ENCODE data around the gene FFAR1.
"Not testable (repeated sequence)": the region's sequence is repeated elsewhere in the genome, so short reads cannot be mapped to it uniquely, and the experiment has no call there.

Gene FFAR1

DNA sequence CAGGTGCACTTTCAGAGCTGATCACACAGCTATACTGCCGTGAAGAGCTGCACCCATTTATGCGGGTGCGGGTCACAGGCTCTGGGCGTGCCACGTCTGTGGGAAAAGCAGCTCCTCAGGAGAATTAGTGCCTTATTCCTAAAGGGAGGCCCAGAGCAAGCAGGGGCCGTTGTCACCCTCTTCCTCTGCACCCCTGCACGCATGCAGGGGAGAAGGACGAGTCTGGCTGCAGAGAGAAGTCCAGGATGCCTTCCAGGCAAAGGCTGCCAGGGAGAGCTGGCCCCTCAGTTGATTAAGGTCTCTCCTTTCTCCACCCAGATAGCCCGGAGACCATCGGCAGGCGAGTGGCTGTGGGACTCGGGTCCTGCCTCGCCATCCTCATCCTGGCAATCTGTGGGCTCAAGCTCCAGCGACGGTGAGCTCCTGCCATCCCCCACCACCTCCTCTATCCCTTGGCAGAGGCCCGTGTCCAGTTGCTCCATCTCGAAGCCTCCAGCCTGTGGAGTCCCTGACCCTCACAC, 3.1 kb upstream of the FFAR1 start:
- no peak for DNase-seq

GRCh38 chr19:35345671-35346111, 2.0 kb upstream of the FFAR1 start:
- no peak for DNase-seq

GRCh38 chr19:35346193-35347052, 1.3 kb upstream of the FFAR1 start:
- no peak for DNase-seq

DNA sequence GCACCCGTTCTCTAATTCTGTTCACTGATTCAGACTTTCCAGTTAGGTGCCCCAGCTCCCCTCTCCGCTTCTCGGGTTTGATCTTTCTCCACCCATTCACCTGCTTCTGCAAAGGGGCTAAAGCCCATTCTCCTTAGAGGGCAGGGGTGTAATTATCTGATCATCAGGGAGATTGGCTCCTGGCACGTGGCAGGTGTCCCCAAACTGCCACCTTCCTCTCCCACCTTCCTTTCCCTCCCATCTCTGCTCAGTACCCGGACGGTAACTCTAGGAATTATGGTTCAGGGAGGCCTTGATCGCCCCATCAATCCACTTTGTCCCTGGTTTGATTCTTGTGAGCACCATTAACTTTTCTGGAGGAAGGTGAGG, 212 bp downstream of the FFAR1 start:
- no peak for DNase-seq

DNA sequence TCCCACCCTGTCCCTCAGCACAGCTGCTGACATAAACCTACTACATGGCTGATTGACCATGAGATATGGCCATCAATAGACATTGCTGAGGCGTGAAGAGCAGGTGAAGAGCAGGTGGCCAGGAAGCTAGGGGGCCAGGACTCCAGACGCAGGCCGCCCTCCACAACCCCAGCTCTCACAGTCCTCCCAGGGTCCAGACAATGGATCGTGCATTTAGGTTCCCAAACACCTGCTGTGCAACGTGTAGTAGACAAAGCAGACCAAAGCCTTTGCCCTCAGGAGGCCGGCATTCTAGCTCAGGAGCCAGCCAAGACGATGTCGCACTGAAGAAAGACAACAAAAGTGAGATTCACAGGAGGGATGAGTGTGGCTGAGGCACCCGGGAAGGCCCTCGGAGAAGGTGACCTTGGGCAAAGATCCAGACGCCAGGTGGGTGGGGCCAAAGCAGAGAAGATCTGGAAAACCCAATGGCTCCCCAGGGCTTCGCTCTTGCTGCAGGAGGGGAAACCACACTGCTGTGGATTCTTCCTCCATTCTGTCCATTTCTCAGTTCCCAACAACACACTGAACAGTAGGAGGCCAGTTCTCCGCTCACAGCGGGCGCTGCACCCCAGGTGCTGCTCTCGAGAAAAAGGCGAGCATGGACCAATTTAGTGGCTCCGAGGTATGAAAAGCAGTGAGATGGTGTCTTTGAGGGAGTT, 1.4 kb downstream of the FFAR1 start:
- no peak for DNase-seq

- DNase-seq: no peak
Measured at GRCh38 chr19:35349614-35350521, 2.2 kb downstream of the FFAR1 start.

DNA sequence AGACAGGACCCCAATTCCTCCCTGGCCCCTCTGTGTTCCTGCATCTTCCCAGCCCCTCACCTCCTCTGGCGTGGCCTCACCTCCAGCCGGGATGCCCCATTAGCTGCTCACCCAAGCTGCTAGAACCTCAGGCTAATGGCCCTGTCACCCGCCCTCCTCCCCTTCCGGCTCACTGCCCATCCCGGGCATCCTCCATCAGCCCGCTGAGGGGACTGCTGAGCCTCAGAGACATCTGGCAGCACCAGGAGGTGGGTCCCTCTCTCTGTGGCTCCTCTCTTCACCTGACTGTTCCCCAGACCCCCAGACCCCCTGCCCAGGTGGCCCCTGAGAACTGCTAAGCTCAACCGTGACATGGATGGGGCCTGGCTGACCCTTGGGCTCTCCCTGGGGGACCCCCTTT, 2.9 kb downstream of the FFAR1 start:
- DNase-seq: no peak

DNA sequence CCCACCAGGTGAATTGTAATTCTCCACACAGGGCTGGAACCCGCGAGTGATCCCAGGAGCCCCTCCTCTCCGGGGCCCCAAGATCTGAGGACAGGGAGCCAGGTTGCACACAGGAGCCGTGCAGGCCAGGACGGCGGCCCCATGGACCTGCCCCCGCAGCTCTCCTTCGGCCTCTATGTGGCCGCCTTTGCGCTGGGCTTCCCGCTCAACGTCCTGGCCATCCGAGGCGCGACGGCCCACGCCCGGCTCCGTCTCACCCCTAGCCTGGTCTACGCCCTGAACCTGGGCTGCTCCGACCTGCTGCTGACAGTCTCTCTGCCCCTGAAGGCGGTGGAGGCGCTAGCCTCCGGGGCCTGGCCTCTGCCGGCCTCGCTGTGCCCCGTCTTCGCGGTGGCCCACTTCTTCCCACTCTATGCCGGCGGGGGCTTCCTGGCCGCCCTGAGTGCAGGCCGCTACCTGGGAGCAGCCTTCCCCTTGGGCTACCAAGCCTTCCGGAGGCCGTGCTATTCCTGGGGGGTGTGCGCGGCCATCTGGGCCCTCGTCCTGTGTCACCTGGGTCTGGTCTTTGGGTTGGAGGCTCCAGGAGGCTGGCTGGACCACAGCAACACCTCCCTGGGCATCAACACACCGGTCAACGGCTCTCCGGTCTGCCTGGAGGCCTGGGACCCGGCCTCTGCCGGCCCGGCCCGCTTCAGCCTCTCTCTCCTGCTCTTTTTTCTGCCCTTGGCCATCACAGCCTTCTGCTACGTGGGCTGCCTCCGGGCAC, 3.9 kb downstream of the FFAR1 start:
- no peak for DNase-seq

- DNase-seq: no peak
Measured at GRCh38 chr19:35352177-35352447, 4.4 kb downstream of the FFAR1 start.

DNA sequence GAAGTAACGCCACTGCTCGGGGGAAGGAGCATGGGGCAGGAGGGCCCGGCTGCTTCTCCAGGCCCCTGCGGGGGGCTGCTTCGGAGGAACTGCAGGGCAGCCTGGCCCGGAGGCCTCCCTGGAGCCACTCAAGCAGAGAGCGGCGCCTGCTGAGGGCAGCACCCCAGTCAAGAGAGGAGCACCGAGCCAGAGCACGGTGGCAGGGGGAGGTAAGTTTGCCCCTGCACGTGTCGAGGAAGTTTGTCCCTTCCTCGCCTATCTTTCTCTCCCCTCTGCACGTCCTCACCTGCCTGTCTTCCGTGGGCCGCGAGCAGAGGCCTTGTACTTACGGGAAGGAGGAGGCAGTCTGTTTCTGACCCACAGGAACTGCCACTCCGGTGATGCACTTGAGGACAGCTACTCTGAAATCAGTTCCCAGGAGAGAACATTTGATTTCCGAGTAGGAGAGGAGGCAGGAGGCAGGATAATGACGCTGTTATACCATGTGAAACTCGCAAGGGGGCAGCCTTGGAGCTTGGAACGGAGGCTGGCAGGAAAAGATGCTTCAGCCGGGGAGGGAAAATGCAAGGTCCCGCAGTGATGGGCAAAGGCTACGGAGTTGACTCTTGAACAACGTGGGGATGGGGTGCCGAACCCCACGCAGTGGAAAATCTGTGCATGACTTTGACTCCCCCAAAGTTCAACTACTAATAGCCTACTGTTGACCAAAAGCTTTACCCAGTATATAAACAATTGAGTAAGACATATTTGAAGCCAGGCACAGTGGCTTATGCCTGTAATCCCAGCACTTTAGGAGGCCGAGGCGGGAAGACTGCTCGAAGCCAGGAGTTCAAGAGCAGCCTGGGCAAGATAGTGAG, 5.0 kb downstream of the FFAR1 start:
- DNase-seq: peak; percentile 72

GRCh38 chr19:35353635-35354034, 5.9 kb downstream of the FFAR1 start:
- no peak for DNase-seq

GRCh38 chr19:35354898-35355297, 7.2 kb downstream of the FFAR1 start:
- DNase-seq: no peak

DNA sequence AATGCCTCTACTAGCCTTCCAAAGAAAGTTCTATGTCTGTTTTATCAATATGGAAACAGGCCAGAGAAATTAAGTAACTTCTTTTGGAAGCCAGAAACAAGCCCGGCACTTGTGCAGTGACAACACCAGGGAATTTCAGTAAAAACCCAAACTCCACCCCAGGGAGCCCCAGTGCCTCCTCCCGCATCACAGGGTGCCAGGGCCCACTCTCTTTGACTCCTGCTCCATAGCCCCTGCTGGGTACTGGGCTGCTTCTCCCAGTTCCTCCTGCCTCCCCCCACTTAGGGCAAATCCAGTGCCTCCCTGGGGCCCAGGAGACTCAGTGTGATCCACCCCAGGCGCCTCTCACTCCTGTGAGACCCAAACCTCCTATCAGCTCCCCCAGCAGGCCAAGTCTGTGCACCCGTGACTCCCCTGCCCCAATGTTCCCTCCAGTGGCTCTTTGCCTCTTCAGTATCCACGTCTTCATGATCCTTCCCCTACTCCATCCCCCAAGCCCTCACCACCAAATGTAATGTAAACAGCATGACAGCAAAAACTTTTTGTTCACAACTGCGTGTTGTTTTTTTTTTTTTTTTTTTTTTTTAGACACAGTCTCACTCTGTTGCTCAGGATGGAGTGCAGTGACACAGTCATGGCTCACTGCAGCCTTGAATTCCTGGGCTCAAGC, 8.2 kb downstream of the FFAR1 start:
- DNase-seq: no peak

GRCh38 chr19:35357867-35358573, 10.3 kb downstream of the FFAR1 start, which contains the start of gene FFAR3:
Gene FFAR3 (plus strand): TSS chr19:35358460. CDS start chr19:35358891, 431 bp downstream.
- no peak for DNase-seq

GRCh38 chr19:35358834-35359233, 11.1 kb downstream of the FFAR1 start:
- DNase-seq: not testable (repeated sequence)

GRCh38 chr19:35359395-35359794, 11.7 kb downstream of the FFAR1 start:
- not testable (repeated sequence) for DNase-seq

DNA sequence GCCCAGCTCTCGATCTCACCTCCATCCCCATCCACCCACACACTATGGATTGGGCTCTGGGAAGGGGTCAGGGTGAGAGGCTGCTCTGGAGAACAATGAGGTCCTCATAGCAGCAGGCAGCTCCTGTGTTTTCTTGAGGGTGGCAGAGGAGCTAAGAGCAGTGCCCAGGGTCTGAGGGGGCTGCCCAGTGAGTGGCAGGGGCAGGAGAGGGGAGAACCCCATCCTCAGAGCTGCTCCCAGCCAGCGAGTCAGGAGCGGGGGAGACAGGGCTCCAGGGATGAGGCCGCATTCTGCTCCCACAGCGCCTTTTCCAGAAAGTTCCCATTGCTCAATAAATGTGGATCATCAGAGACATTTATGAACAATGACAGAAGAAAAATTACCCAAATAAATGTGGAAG, 12.4 kb downstream of the FFAR1 start:
- not testable (repeated sequence) for DNase-seq

DNA sequence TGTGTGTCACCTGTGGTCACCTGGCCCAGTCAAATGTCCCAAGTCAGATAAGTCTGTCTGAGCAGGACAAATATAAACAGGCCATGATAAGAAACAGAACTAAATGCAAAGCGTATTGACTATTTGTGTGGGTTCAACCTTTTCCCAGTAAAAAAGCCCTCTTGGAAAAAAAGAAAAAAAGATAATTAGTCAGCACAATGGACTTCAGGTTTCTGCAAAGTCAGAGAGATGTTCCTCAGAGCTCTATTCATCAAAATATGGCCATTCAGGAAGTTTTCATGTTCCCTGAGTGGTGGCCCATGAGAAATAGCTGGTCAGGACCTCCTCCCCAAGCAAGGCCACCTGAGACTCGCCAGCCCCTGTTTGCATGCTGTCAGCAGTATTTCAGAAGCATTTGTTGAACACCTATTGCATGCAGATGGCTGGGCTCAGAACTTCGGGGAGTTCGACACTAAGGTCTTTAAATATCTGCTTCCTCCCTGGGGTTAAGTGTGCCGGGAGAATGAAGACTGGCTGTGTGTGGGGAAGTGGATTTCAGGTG, 13.2 kb downstream of the FFAR1 start:
- DNase-seq: peak; percentile 75

DNA sequence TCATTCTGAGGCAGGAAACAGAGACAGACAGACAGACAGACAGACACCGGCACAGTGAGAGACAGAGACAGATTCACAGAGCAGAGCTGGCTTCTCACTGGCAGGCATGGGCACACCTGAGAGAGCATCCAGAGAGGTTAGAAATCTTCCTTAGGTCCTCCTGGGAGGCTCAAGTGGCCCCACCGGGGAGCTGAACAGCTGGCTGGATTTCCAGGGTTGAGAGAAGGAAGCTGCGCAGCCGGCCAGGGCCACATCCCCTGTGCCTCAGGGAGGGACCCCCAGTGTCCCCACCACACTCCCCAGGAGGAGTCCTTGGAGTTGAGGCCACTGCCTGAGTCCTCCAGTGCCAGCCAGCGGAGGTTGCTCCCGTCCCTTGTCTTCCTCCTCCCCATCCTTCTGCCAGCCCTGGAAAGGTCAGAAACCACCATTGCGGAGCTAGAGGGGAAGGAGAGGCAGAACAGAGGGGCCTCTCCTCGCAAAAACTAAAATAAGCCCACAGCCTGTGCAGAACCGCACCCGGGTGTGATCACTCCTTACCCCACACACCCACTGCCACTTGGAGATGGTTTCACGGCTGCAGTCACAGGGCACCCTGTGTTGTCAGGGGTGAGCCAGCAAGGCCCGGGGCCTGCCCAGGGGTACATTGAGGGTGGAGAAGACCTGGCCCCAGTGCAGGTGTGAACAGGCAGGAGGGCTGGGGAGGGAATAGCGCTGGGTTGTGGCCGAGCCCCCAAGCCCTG, 14.7 kb downstream of the FFAR1 start:
- no peak for DNase-seq
